ENCODE measurements around the gene ACADS. TPM values are rescaled to one million over a fixed set of nuclear protein-coding genes. Genes with fewer than 3 reads are reported as not detected.

The ACADS gene
- total RNA-seq, 4 donors from 2014 or later: 40.8 to 85.9 (median 65.1) TPM

- H3K27me3 ChIP-seq: no peaks in the 10 kb centered on the region
- H3K4me1 ChIP-seq: peaks cover 27 to 35% of the 10 kb centered on the region in 2 donors
- H3K36me3 ChIP-seq: no peaks in the 10 kb centered on the region
- 0% methylated on average over 14 to 30 of the region's 31 CpGs for WGBS, 2 donors
- intact Hi-C loops (cut with DNase I): loop anchor here (2.0 kb wide), 1 partner anchor 23 kb away; the partner anchor contains the start of gene UNC119B
- peak overlapping the region; percentile 72 to 97 (median 92) for H3K4me3 ChIP-seq (replicated peaks in 1 of 3)
- H3K27ac ChIP-seq: peak overlapping the region; percentile 59 to 95 (median 70)
- TF ChIP-seq CTCF (IDR thresholded peaks at IDR 0.05) (no peak), POLR2A (IDR thresholded peaks at IDR 0.05) (no peak)
- no peaks in the 10 kb centered on the region for H3K9me3 ChIP-seq
- DNase-seq: peak; percentile 45 to 48
These were observed 37.9 kb upstream of the ACADS start for GRCh38 chr12:120687578-120688289.

- peaks cover 27 to 35% of the 10 kb centered on the region in 2 donors for H3K4me1 ChIP-seq
- TF ChIP-seq POLR2A (IDR thresholded peaks at IDR 0.05) (no peak), CTCF (IDR thresholded peaks at IDR 0.05) (no peak)
These were observed 37.0 kb upstream of the ACADS start for GRCh38 chr12:120688527-120689071.

DNA sequence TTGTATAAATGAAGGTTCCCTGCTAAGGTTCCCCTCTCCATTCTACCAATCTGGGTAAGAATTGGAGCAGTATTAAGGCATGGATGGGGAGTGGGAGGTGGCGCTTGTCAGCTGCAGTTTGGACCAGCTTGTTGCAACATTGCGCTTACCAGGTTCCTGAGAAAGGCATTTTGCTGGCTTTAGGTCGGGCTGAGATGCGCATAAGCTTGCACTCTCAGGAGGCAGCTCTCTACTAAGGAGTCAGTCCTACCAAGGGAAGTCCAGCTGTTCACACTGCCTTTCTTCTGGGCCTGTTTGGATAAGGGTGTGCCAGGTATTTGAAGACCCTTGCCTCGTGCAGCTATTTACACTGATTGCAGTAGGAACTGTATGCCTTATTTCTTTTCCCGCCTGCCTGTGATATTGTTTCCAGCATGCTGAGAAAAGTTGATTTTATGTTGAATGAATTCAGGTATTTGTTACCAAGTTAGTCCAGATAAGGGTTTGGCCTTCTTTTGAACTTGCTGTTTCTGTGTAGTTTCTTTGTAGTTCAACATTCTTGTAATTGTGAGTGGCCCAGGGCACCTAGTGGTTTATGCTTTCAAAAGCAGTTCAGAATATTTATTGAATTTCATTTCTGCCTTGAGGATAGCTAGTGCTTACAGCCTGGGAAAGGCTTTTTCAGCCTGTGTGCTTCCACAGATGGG, 36.1 kb upstream of the ACADS start:
- H3K4me3 ChIP-seq (replicated peaks in 1 of 3): peak overlapping the region in 1 of 3 donors; percentile 92
- TF ChIP-seq CTCF (IDR thresholded peaks at IDR 0.05) (no peak), POLR2A (IDR thresholded peaks at IDR 0.05) (no peak)
- intact Hi-C loops (cut with DNase I): no loop called here
- H3K27ac ChIP-seq: peak overlapping the region in 1 of 3 donors; percentile 95
- WGBS, 2 donors: 61 to 63% methylated on average over 6 of the region's 6 CpGs
- H3K4me1 ChIP-seq: peaks cover 27 to 35% of the 10 kb centered on the region in 2 donors
- H3K9me3 ChIP-seq: no peaks in the 10 kb centered on the region
- no peak for DNase-seq
- H3K27me3 ChIP-seq: no peaks in the 10 kb centered on the region
- H3K36me3 ChIP-seq: peaks cover 6% of the 10 kb centered on the region in 2 donors

More at GRCh38 chr12:120688527-120689071, 37.0 kb upstream of the ACADS start:
- intact Hi-C loops (cut with DNase I): no loop called here
- H3K27me3 ChIP-seq: no peaks in the 10 kb centered on the region
- DNase-seq: peak; percentile 27 to 31
- no peaks in the 10 kb centered on the region for H3K9me3 ChIP-seq
- no peaks in the 10 kb centered on the region for H3K36me3 ChIP-seq
- H3K27ac ChIP-seq: peak overlapping the region in 2 of 3 donors; percentile 59 to 95
- peak overlapping the region in 1 of 3 donors; percentile 92 for H3K4me3 ChIP-seq (replicated peaks in 1 of 3)
- WGBS, 2 donors: 8 to 16% methylated on average over 6 of the region's 6 CpGs

DNA sequence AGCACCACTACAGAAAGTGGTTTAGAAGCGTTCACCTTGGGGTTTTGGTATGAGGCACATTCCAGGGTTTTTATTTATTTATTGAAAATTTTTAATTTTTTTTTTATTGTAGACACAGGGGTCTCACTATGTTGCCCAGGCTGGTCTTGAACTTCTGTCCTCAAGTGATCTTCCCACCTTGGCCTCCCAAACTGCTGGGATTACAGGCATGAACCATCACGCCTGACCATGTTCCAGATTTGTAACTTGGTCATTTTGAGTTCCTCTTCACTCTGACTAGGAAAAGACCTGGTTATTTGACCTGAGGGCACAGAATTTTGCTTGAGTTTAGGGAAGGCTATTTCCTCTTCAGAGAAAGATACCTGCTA, 35.6 kb upstream of the ACADS start:
- no peak for TF ChIP-seq POLR2A (IDR thresholded peaks at IDR 0.05)
- no peak for TF ChIP-seq CTCF (IDR thresholded peaks at IDR 0.05)
- H3K4me1 ChIP-seq: peaks cover 27 to 35% of the 10 kb centered on the region in 2 donors
- no peaks in the 10 kb centered on the region for H3K27me3 ChIP-seq
- 95% methylated on average over 2 of the region's 2 CpGs for WGBS, 2 donors
- H3K27ac ChIP-seq: no peak overlapping the region
- no peak overlapping the region for H3K4me3 ChIP-seq (replicated peaks in 1 of 3)
- no peaks in the 10 kb centered on the region for H3K9me3 ChIP-seq
- intact Hi-C loops (cut with DNase I): no loop called here
- peaks cover 9 to 12% of the 10 kb centered on the region in 2 donors for H3K36me3 ChIP-seq
- no peak for DNase-seq

Measured in thyroid gland (tissue), 4 donors.